Measurements from ENCODE around the gene WDR70. TPM values are rescaled to one million over a fixed set of nuclear protein-coding genes. Genes with fewer than 3 reads are reported as not detected.
"Not testable (repeated sequence)": the region's sequence is repeated elsewhere in the genome, so short reads cannot be mapped to it uniquely, and the experiment has no call there.

WDR70 gene
- total RNA-seq, 1 donor from 2014 or later, result 17.8 TPM

DNA sequence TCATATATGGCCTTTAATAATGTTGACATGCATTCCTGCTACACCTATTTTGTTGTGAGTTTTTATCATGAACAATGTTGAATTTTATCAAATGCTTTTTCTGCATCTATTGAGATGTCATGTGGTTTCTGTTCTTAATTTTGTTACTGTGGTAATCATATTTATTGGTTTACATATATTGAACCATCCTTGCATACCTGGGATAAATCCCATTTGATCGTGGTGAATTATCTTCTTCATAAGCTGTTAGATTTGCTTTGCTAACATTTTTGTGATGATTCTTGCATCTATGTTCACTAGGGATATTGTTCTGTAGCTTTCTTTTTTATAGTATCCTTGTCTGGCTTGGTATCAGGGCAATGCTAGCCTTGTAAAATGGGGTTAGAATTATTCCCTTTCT lies 222.0 kb downstream of the WDR70 start:
- DNase-seq (no peak), ATAC-seq (ENCODE audit: poor library complexity) (no peak)
- intact Hi-C loops (cut with DNase I), result no loop called here

GRCh38 chr5:37603072-37603471 lies 224.0 kb downstream of the WDR70 start:
- intact Hi-C loops (cut with DNase I), result no loop called here
- DNase-seq (no peak), ATAC-seq (ENCODE audit: poor library complexity) (no peak)

- no peak for ATAC-seq (ENCODE audit: poor library complexity)
- intact Hi-C loops (cut with DNase I), result no loop called here
- no peak for DNase-seq
Observed at GRCh38 chr5:37604290-37604689, 225.2 kb downstream of the WDR70 start.

DNA sequence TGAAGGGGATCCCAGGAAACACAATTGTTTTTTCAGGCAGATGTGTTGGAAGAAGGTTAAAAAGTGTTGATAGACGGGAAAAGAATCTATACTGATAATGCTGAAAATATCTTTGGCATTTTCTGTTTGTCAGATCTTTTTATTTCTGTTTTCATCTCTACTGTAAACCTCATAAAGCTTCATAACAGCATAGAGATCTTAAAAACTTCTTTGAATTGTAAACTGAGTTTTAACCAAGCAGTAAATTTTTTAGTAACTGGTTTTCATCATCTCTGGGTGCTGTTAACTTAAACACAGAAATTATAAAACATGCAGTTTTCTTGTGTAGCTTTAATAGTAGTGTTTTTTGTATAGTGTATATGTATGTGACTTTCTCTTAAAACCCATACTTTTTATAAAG lies 227.0 kb downstream of the WDR70 start:
- intact Hi-C loops (cut with DNase I), result no loop called here
- no peak for DNase-seq
- no peak for ATAC-seq (ENCODE audit: poor library complexity)

DNA sequence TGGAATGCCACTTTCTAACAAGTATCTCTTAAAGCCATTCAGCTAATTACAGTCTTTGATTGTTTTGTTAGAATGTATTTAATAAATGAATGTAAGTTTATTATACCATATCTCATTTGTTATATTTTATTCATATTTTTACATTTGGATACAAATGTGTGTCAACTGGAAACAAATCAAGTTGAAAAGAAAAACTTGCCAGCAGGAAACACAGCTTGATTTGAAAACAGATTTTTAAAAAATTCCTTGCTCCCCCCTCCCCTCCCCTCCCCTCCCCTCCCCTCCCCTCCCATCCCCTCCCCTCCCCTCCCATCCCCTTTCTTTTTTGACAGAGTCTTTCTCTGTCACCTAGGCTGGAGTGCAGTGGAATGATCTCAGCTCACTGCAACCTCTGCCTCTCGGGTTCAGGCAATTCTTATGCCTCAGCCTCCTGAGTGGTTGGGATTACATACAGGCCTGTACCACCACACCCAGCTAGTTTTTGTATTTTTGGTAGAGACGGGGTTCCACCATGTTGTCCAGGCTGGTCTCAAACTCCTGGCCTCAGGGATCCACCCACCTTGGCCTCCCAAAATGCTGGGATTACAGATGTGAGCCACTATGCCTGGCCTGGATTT lies 227.6 kb downstream of the WDR70 start:
- ATAC-seq (ENCODE audit: poor library complexity) (no peak), DNase-seq (no peak)
- intact Hi-C loops (cut with DNase I), result no loop called here

DNA sequence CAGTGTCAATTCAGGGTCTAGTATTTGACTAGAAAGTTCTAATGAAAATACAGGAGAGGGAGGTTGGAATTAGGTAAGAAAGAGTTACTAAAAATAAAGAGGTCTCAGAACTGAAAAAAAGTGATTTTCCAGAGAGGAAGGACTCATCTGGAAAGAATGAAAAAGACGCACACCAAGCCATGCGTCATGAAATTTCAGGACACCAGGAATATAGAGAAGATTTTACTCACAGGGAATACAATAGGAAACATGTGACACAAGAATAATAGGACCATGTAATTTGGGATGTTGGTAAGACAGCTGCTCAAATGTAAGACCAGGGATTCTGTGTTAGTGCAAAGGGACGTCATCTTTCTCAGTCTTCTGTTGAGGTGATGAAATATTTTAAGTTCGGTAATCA lies 236.1 kb downstream of the WDR70 start:
- no peak for DNase-seq
- no peak for ATAC-seq (ENCODE audit: poor library complexity)
- intact Hi-C loops (cut with DNase I), result no loop called here

DNA sequence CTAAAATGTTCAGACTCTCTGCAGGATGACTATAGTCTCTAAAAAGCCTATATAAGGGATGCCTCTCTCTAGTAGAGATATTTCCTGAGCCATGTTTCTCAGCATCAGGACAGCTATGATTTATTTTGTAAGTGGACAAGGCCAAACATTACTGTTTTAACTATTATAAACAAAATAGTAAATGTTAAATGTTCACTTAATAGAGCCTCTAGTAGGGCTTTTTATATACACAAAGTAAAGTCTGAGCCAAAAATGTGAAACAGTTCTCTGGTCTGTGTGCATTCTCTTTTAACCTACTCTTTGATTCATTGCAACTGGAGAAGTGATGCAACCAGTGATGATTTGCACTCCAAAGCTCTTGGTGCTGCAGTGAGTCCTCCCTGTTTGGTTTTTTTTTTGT lies 240.2 kb downstream of the WDR70 start:
- ATAC-seq (ENCODE audit: poor library complexity) (no peak), DNase-seq (no peak)
- intact Hi-C loops (cut with DNase I), result no loop called here

DNA sequence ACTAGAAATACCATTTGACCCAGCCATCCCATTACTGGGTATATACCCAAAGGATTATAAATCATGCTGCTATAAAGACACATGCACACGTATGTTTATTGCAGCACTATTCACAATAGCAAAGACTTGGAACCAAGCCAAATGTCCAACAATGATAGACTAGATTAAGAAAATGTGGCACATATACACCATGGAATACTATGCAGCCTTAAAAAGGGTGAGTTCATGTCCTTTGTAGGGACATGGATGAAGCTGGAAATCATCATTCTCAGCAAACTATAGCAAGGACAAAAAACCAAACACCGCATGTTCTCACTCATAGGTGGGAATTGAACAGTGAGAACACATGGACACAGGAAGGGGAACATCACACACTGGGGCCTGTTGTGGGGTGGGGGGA lies 243.2 kb downstream of the WDR70 start:
- intact Hi-C loops (cut with DNase I), result loop anchor here (5.0 kb wide), 1 partner anchor 225 kb away; no protein-coding TSS in a partner anchor
- DNase-seq; ATAC-seq (ENCODE audit: poor library complexity): not testable (repeated sequence)

DNA sequence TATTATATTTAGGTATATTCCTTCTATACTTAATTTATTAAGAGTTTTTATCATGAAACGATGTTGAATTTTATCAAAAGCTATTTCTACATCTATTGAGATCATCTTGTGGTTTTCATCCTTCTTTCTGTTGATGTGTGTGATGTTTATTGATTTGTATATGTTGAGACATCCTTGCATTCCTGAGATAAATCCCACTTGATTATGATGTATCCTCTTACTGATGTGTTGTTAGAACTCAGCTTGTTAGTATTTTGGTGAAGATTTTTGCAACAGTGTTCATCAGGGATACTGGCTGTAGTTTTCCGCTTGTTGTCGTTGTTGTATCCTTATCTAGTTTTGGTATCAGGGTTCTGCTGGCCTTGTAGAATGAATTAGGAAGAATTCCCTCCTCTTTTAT lies 247.1 kb downstream of the WDR70 start:
- intact Hi-C loops (cut with DNase I), result no loop called here
- DNase-seq (no peak), ATAC-seq (ENCODE audit: poor library complexity) (no peak)

- no peak for ATAC-seq (ENCODE audit: poor library complexity)
- no peak for DNase-seq
- intact Hi-C loops (cut with DNase I), result no loop called here
Observed at GRCh38 chr5:37628876-37629275, 249.8 kb downstream of the WDR70 start.

DNA sequence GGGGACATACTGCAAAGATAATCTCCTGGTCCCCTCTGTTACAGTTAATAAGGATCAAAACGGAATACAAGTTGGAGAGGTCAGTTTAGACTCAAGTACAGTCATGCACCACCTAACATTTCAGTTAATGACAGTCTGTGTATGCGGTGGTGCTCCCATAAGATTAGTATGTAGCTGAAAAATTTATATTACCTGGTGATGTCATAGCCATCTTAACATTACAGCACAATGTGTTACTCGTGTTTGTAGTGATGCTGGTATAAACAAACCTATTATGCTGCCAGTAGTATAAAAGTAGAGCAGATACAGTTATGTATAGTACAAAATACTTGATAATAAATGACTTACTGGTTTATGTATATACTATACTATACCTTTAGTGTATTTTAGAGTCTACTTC lies 252.8 kb downstream of the WDR70 start:
- ATAC-seq (ENCODE audit: poor library complexity) (no peak), DNase-seq (no peak)
- intact Hi-C loops (cut with DNase I), result no loop called here

GRCh38 chr5:37637165-37637845 lies 258.2 kb downstream of the WDR70 start:
- DNase-seq, result no peak
- ATAC-seq (ENCODE audit: poor library complexity), result no peak
- intact Hi-C loops (cut with DNase I), result no loop called here

- DNase-seq, result no peak
- intact Hi-C loops (cut with DNase I), result no loop called here
- no peak for ATAC-seq (ENCODE audit: poor library complexity)
Observed at GRCh38 chr5:37638897-37639296, 259.8 kb downstream of the WDR70 start.

DNA sequence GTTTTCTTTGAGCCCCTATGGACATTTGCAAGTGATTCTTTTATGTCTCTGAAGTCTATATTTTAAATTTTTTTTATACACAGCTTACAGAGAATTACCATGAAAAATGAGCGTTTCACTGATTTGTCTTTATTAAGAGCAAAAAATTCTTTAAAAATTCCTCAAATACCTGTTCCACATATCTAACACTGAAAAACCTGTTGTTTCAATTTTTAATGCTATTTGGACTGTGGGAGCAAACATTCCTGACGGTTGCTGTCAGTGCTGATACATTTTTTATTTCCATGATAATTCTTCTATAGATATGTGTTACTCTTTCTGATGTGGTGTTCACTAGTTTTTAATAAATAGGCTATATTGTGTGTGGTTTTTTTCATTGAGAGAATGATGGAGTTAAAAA lies 261.0 kb downstream of the WDR70 start:
- no peak for ATAC-seq (ENCODE audit: poor library complexity)
- intact Hi-C loops (cut with DNase I), result no loop called here

GRCh38 chr5:37641933-37642332 lies 262.8 kb downstream of the WDR70 start:
- DNase-seq (no peak), ATAC-seq (ENCODE audit: poor library complexity) (no peak)
- intact Hi-C loops (cut with DNase I), result no loop called here

More for the DNA sequence above, 261.0 kb downstream of the WDR70 start:
- no peak for DNase-seq

DNA sequence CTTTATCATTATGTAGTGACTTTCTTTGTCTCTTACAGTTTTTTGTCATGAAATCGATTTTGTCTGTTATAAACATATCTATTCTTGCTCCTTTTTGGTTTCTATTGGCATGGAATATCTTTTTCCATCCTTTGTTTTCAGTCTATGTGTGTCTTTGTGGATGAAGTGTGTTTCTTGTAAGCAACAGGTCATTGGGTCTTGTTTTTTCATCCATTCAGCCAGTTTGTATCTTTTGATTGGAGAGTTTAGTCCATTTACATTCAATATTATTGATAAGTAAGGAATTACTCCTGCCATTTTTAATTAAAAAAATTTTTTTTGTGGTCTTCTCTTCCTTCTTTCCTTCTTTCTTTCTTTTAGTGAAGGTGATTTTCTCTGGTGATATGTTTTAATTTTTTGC lies 266.6 kb downstream of the WDR70 start:
- DNase-seq (no peak), ATAC-seq (ENCODE audit: poor library complexity) (no peak)
- intact Hi-C loops (cut with DNase I), result no loop called here

GRCh38 chr5:37654566-37654965 lies 275.4 kb downstream of the WDR70 start:
- DNase-seq; ATAC-seq (ENCODE audit: poor library complexity); intact Hi-C loops (cut with DNase I): not testable (repeated sequence)

- DNase-seq, result peak; percentile 25
- intact Hi-C loops (cut with DNase I), result no loop called here
- ATAC-seq (ENCODE audit: poor library complexity), result no peak
Observed at GRCh38 chr5:37657046-37657445, 277.9 kb downstream of the WDR70 start.

DNA sequence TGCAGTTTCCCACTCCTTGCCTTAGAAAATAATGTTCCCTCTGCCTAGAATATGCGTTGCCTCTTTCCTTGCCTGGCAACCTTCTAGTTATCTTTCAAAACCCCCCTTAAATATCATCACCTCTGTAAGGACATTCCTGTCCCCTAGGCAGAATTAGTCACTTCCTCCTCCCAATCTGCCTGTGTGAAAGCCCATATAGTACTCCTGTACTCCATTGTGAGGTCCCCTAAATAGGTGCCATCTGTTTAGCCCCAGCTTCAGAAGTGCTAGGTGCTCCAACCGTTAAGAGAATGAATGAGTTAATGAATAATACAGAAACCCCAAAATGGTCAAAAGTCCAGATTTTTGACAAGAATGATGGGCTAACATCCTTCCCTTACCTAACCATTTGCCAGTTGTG lies 279.3 kb downstream of the WDR70 start:
- no peak for DNase-seq
- ATAC-seq (ENCODE audit: poor library complexity), result no peak
- intact Hi-C loops (cut with DNase I), result no loop called here

GRCh38 chr5:37660319-37660718 lies 281.2 kb downstream of the WDR70 start:
- intact Hi-C loops (cut with DNase I), result no loop called here
- DNase-seq (no peak), ATAC-seq (ENCODE audit: poor library complexity) (no peak)
